ENCODE measurements around the gene MDH1B.
A peak's percentile ranks its signal among the peaks of the same experiment; 100 is the strongest.

The MDH1B gene

DNA sequence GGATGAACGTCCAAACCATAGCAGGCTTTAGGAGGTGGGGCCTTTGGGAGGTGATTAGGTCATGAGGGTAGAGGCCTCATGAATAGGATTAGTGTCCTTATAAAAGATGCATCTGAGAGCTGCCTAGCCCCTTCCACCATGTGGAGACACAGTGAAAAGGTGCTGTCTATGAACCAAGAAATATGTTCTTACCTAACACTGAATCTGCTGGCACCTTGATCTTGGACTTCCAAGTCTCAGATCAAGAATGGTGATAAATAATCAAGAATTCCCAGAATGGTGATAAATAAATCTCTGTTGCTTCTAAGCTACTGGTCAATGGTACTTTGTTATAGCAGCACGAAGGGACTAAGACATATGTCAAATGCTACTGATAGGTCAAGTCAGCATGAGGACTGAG is 31.8 kb downstream of the MDH1B start:
- H3K4me3 ChIP-seq (ENCODE audit: control insufficient read depth, low read depth, low read length): no peak overlapping the region
- TF ChIP-seq, protein P1, sequence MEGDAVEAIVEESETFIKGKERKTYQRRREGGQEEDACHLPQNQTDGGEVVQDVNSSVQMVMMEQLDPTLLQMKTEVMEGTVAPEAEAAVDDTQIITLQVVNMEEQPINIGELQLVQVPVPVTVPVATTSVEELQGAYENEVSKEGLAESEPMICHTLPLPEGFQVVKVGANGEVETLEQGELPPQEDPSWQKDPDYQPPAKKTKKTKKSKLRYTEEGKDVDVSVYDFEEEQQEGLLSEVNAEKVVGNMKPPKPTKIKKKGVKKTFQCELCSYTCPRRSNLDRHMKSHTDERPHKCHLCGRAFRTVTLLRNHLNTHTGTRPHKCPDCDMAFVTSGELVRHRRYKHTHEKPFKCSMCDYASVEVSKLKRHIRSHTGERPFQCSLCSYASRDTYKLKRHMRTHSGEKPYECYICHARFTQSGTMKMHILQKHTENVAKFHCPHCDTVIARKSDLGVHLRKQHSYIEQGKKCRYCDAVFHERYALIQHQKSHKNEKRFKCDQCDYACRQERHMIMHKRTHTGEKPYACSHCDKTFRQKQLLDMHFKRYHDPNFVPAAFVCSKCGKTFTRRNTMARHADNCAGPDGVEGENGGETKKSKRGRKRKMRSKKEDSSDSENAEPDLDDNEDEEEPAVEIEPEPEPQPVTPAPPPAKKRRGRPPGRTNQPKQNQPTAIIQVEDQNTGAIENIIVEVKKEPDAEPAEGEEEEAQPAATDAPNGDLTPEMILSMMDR (IDR thresholded peaks at IDR 0.05; ENCODE audit: control insufficient read depth, insufficient read depth, low read depth, low read length, missing control alignments): no peak
- no peak for DNase-seq (ENCODE audit: low read depth)

DNA sequence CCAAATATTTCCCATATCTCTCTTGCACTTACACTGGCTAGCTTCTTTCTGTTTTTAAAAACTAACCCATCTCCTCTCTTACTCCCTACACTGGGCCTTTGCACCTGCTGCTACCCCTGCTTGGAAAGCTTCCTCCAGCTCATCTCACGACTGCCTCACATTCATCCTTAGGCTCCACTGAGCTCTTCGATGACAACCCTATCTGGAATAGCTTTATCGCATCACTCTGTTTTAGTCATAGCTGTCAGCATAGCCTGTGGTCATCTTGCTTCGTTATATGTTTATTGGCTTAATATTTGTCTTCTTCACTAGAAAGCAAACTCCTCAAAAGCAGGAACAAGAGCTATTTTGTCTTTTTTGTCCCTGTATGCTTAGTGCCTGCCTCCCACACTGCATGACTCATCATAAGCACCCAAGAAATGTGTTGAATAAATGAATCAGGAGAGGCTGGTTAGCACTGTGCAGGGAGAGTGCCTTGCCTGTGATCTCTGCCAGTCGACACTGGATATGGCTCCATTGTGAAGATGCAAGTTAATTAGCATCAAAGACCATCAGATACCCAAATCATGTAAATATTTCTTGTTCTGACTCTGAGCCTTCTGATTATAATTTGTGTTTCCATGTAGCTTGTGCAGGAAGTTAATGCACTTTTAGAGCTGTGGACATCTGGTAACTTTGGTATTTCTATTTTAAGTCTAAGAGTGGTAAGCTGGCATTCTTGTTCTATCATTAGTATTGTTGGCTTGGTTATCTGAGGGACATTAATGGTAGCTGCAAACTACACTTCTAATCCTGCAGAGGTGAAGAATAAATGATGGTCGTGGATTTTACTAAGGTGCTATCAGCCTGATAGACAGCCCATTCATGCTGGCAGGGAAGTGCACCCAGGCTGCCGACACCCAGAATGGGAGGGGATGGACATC is 36.6 kb downstream of the MDH1B start:
- DNase-seq (ENCODE audit: low read depth): peak; percentile 1
- TF ChIP-seq, protein P1 (IDR thresholded peaks at IDR 0.05; ENCODE audit: control insufficient read depth, insufficient read depth, low read depth, low read length, missing control alignments): no peak
- no peak overlapping the region for H3K4me3 ChIP-seq (ENCODE audit: control insufficient read depth, low read depth, low read length)

DNA sequence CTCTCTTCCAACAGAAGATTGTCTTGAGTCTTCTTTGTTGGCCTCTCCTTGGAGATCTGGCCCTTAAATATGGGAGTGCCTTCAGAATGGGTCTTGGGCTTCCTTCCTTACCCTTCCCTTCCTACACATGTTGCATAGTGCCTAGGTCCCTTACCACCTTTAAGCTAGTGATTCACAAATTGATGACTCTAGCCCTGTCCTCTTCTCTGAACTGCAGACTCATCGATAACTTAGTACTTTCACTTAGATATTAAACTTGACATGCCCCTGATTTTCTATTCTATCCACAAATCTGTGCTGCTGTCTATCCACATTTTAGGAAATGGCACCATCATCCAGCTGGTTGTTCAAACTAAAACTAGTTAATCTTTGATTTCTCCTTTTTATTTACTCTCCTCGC is 37.8 kb downstream of the MDH1B start:
- TF ChIP-seq, protein P1 (IDR thresholded peaks at IDR 0.05; ENCODE audit: control insufficient read depth, insufficient read depth, low read depth, low read length, missing control alignments): no peak
- no peak overlapping the region for H3K4me3 ChIP-seq (ENCODE audit: control insufficient read depth, low read depth, low read length)
- DNase-seq (ENCODE audit: low read depth): no peak

DNA sequence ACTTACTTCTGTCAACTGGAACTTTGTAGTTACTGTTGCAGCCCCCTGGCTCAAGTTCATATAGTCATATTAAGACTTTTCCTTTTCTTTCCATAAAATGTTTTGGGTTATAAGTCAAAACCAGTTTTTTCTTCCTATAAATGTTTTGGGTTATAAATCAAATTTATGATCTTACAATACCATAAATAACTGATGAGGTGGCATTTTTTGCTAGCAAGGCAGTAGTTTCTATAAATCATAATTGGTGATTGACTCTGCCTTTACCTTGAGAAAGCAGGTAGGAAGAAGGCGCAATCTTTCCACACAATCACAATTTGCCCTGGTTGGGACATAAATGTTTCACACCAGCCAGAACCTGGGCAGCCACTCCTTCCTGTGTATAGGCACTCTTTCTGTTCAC is 41.8 kb downstream of the MDH1B start:
- DNase-seq (ENCODE audit: low read depth): no peak
- no peak overlapping the region for H3K4me3 ChIP-seq (ENCODE audit: control insufficient read depth, low read depth, low read length)
- TF ChIP-seq, protein P1 (IDR thresholded peaks at IDR 0.05; ENCODE audit: control insufficient read depth, insufficient read depth, low read depth, low read length, missing control alignments): no peak

DNA sequence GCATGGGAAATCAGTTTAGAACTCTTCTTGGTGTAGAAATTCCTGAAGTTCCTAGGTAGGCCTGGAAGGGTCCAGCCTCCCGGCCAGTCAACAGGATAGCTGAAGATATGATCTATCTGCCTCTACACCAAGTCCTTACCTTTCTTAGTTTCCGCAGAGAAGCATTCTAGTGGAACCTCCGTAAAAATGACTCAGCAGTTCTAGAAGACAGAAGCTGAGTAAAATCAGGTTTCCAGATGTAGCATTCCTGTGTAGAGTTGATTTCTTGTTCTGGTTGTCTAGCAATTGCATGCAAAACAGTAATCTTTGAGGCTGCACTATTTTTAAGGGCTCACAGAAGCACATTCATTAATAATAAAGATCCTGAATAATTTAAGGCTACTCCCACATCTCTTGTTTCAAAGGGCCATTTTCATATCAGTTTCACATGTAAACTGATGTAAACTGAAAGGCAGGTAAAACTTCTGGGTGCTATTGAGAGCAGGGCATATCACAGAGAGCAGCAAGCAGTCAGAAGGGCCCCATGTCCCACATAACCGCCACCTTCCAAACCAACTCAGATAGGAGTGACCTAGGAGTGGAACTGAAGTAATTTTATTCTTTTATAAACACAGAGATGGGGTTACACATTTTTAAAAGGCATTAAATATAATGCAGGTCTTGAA is 43.7 kb downstream of the MDH1B start:
- TF ChIP-seq, protein P1 (IDR thresholded peaks at IDR 0.05; ENCODE audit: control insufficient read depth, insufficient read depth, low read depth, low read length, missing control alignments): no peak
- no peak for DNase-seq (ENCODE audit: low read depth)
- H3K4me3 ChIP-seq (ENCODE audit: control insufficient read depth, low read depth, low read length): no peak overlapping the region

DNA sequence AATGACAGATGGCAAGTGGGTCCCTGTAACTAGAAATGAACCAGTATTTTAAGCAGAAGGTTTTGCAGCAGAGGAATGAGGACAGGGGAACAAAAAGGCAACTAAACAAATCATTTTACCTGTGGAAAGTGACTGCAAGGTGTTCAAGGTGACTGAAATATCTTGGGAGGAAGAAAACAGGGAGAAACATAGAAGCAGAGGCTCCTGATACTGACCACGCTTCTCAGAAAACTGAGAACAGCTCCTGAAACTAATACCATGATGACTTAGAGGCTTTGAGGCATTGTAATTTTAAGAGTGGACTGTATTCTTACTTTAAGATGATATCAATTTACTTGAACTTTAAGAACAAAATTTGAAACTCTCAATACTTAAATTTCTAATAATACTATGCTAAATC is 46.8 kb downstream of the MDH1B start, which contains the start of gene DYTN:
Gene DYTN (minus strand): TSS at position 101 of the 400 bp plus-strand sequence. CDS start 117 bp downstream, outside the sequence.
- no peak within 1 kb of the TSS for H3K4me3 ChIP-seq (ENCODE audit: control insufficient read depth, low read depth, low read length)
- TF ChIP-seq, protein P1 (IDR thresholded peaks at IDR 0.05; ENCODE audit: control insufficient read depth, insufficient read depth, low read depth, low read length, missing control alignments): no peak
- no peak for DNase-seq (ENCODE audit: low read depth)

Data from AG09309 (cell line).